HepG2 (cell line): ENCODE measurements around the gene H6PD.

Source experiments
- CBX1 ChIP-seq: IDR thresholded peaks from one replicate; pipeline ENCODE4 v1.6.1; 2016; ENCODE audit warnings: antibody characterized with exemption, low read depth
- KAT7 ChIP-seq: IDR thresholded peaks from 2 replicates; pipeline ENCODE4 v1.6.1; 2018; ENCODE audit warnings: borderline replicate concordance, missing compliant biosample characterization
- ZFP91 ChIP-seq: sonication (generic); formaldehyde crosslinking; IDR thresholded peaks from 2 replicates; pipeline ENCODE4 v1.9.0; 2022; ENCODE audit warnings: missing genetic modification reagents, mild to moderate bottlenecking, borderline replicate concordance
- TF ChIP-seq, protein P1 (sequence below): sonication (generic); formaldehyde crosslinking; IDR thresholded peaks from 2 replicates; pipeline ENCODE4 v1.4.0; 2020; ENCODE audit warnings: missing genetic modification reagents

DNA sequence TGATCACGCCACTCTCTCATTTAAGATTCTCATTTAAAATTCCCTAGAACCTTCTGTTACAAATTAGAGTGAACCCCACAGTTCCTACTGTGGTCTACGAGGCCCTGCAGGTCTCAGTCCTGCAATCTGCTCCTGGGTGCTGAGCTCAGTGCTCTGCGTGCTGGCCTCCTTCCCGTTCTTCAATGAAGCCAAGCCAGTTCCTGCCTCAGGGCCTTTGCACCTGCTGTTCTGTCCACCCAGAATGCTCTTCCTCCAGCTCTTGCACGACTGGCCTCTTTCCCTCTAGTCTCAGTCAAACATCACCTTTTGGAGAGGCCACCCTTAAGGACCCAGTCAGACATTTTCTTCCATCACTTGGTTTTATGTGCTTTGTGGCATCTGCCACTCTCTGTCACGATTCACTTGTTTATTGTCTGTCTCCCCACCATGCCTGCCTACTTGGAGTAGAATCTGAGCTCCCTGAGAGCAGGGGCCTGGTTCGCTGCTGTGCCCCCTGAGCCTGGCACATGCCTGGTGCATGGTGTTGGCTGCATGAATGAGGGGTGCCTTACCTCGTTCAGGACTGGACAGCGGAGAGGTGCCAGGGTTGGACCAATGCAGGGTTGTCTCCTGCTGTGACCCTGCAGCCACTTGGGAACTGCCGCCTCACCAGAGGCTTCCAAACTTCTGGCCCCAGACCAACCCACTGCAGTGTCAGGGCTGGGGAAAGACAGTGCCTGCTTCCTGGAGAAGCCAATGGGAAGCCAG lies 9.7 kb upstream of the H6PD start:
- TF ChIP-seq KAT7 (CRISPR knock-in tag), result no peak
- TF ChIP-seq ZFP91, result no peak
- TF ChIP-seq CBX1, result no peak
- TF ChIP-seq, protein P1, sequence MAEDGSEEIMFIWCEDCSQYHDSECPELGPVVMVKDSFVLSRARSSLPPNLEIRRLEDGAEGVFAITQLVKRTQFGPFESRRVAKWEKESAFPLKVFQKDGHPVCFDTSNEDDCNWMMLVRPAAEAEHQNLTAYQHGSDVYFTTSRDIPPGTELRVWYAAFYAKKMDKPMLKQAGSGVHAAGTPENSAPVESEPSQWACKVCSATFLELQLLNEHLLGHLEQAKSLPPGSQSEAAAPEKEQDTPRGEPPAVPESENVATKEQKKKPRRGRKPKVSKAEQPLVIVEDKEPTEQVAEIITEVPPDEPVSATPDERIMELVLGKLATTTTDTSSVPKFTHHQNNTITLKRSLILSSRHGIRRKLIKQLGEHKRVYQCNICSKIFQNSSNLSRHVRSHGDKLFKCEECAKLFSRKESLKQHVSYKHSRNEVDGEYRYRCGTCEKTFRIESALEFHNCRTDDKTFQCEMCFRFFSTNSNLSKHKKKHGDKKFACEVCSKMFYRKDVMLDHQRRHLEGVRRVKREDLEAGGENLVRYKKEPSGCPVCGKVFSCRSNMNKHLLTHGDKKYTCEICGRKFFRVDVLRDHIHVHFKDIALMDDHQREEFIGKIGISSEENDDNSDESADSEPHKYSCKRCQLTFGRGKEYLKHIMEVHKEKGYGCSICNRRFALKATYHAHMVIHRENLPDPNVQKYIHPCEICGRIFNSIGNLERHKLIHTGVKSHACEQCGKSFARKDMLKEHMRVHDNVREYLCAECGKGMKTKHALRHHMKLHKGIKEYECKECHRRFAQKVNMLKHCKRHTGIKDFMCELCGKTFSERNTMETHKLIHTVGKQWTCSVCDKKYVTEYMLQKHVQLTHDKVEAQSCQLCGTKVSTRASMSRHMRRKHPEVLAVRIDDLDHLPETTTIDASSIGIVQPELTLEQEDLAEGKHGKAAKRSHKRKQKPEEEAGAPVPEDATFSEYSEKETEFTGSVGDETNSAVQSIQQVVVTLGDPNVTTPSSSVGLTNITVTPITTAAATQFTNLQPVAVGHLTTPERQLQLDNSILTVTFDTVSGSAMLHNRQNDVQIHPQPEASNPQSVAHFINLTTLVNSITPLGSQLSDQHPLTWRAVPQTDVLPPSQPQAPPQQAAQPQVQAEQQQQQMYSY, result no peak
